SK-N-SH treated with all-trans-retinoic acid at 6 μM for 48 hours (cell line): Measurements from ENCODE around the gene C3orf52.

Experiments used
- ATAC-seq: fragments of 200-7000 bp; cut with Tn5 transposase; 3 replicates; pipeline ENCODE4 v1.9.1; 2020; ENCODE audit warnings: mild to moderate bottlenecking, moderate library complexity
- ARNTL ChIP-seq: fragments of 450-650 bp; formaldehyde crosslinking; IDR thresholded peaks from 2 replicates; pipeline ENCODE4 v1.5.0; 2020; ENCODE audit warnings: low read depth, mild to moderate bottlenecking, moderate library complexity, borderline replicate concordance
- BACH2 ChIP-seq: fragments of 250-450 bp; sonication (Bioruptor Pico); IDR thresholded peaks from 2 replicates; pipeline ENCODE4 v1.9.0; 2021; ENCODE audit warnings: mild to moderate bottlenecking, borderline replicate concordance
- CSDC2 ChIP-seq: fragments of 250-450 bp; sonication (Bioruptor Pico); IDR thresholded peaks from 2 replicates; pipeline ENCODE4 v1.5.0; 2020; ENCODE audit warnings: mild to moderate bottlenecking, moderate library complexity
- ESRRG ChIP-seq: fragments of 250-450 bp; sonication (Bioruptor Pico); IDR thresholded peaks from 2 replicates; pipeline ENCODE4 v1.6.1; 2021; ENCODE audit warnings: mild to moderate bottlenecking
- ISL1 ChIP-seq: fragments of 250-450 bp; sonication (Bioruptor Pico); IDR thresholded peaks from 2 replicates; pipeline ENCODE4 v2.1.2; 2022; ENCODE audit warnings: mild to moderate bottlenecking, moderate library complexity
- OSR1 ChIP-seq: fragments of 250-450 bp; sonication (Bioruptor Pico); IDR thresholded peaks from 2 replicates; pipeline ENCODE4 v1.8.0; 2022; ENCODE audit warnings: moderate library complexity, mild to moderate bottlenecking, inconsistent platforms
- SNAI2 ChIP-seq: fragments of 250-450 bp; sonication (Bioruptor Pico); IDR thresholded peaks from 2 replicates; pipeline ENCODE4 v1.5.0; 2020; ENCODE audit warnings: mild to moderate bottlenecking, moderate library complexity
- ZC3H10 ChIP-seq: fragments of 250-450 bp; sonication (Bioruptor Pico); IDR thresholded peaks from 2 replicates; pipeline ENCODE4 v1.5.1; 2021; ENCODE audit warnings: mild to moderate bottlenecking, moderate library complexity
- ZFP30 ChIP-seq: fragments of 450-650 bp; formaldehyde crosslinking; IDR thresholded peaks from 2 replicates; pipeline ENCODE4 v1.5.0; 2022; ENCODE audit warnings: mild to moderate bottlenecking, moderate library complexity
- ZNF565 ChIP-seq: fragments of 450-650 bp; formaldehyde crosslinking; conservative IDR thresholded peaks from 2 replicates; pipeline ENCODE4 v1.5.0; 2020; ENCODE audit warnings: low read depth, mild to moderate bottlenecking, moderate library complexity
- TF ChIP-seq, protein P1 (sequence below): fragments of 250-450 bp; sonication (Bioruptor Pico); IDR thresholded peaks from 2 replicates; pipeline ENCODE4 v1.8.0; 2021; ENCODE audit warnings: low read depth, mild to moderate bottlenecking, moderate library complexity, borderline replicate concordance
- TF ChIP-seq, protein P2 (sequence below): fragments of 250-450 bp; sonication (Bioruptor Pico); IDR thresholded peaks from 2 replicates; pipeline ENCODE4 v1.8.0; 2020; ENCODE audit warnings: mild to moderate bottlenecking, moderate library complexity, borderline replicate concordance
- TF ChIP-seq, protein P3 (sequence below): fragments of 250-450 bp; sonication (Bioruptor Pico); IDR thresholded peaks from 2 replicates; pipeline ENCODE4 v1.5.1; 2021; ENCODE audit warnings: mild to moderate bottlenecking, moderate library complexity
- TF ChIP-seq, protein P4 (sequence below): fragments of 250-450 bp; sonication (Bioruptor Pico); IDR thresholded peaks from 2 replicates; pipeline ENCODE4 v1.5.0; 2020; ENCODE audit warnings: mild to moderate bottlenecking, moderate library complexity
- TF ChIP-seq, protein P5 (sequence below): fragments of 250-450 bp; sonication (Bioruptor Pico); IDR thresholded peaks from 2 replicates; pipeline ENCODE4 v1.5.1; 2020; ENCODE audit warnings: low read depth, mild to moderate bottlenecking, moderate library complexity

The C3orf52 gene

DNA sequence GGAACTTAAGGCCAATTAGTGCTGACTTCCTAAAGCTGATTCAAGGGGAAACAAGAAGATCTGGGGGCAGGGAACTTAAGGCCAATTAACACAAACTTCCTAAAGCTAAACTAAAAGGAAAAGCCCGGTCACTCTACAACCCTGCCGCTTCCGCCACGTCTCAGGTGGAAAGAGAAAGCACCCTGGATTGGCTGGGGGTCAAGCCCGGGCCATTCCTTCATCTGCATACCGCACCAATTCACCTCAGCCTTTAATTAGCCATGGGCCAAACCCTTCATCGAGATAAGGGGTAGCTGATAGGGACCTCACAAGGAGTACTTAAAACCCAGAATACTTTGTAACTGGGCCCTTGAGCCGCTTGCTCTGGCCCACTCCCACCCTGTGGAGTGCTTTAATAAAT is 37.3 kb upstream of the C3orf52 start (continued):
- TF ChIP-seq, protein P1, sequence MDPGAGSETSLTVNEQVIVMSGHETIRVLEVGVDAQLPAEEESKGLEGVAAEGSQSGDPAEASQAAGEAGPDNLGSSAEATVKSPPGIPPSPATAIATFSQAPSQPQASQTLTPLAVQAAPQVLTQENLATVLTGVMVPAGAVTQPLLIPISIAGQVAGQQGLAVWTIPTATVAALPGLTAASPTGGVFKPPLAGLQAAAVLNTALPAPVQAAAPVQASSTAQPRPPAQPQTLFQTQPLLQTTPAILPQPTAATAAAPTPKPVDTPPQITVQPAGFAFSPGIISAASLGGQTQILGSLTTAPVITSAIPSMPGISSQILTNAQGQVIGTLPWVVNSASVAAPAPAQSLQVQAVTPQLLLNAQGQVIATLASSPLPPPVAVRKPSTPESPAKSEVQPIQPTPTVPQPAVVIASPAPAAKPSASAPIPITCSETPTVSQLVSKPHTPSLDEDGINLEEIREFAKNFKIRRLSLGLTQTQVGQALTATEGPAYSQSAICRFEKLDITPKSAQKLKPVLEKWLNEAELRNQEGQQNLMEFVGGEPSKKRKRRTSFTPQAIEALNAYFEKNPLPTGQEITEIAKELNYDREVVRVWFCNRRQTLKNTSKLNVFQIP (CRISPR knock-in tag), result no peak
- no peak for TF ChIP-seq BACH2
- TF ChIP-seq, protein P2, sequence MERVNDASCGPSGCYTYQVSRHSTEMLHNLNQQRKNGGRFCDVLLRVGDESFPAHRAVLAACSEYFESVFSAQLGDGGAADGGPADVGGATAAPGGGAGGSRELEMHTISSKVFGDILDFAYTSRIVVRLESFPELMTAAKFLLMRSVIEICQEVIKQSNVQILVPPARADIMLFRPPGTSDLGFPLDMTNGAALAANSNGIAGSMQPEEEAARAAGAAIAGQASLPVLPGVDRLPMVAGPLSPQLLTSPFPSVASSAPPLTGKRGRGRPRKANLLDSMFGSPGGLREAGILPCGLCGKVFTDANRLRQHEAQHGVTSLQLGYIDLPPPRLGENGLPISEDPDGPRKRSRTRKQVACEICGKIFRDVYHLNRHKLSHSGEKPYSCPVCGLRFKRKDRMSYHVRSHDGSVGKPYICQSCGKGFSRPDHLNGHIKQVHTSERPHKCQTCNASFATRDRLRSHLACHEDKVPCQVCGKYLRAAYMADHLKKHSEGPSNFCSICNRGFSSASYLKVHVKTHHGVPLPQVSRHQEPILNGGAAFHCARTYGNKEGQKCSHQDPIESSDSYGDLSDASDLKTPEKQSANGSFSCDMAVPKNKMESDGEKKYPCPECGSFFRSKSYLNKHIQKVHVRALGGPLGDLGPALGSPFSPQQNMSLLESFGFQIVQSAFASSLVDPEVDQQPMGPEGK (CRISPR knock-in tag), result no peak
- no peak for TF ChIP-seq ESRRG (CRISPR knock-in tag)

DNA sequence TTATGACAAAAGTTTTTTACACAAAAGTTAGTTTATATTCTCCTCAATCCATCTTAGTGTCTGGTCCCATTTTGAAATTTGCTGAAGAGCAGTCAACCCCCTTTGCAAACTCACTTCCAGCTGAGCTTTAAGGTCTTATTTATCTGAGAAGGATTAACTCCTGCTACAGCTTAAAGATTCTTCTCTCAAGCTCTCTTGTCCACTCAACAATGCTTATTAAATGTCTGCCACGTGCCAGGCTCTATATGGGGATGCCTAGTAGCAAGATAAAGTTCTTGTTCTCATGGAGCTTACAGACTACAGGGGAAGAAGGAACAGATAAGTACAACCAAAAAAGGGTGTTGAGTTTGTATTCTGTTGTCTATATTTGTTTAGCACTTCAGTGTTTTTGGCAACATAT is 33.0 kb upstream of the C3orf52 start:
- ATAC-seq, result no peak
- TF ChIP-seq, protein P3, sequence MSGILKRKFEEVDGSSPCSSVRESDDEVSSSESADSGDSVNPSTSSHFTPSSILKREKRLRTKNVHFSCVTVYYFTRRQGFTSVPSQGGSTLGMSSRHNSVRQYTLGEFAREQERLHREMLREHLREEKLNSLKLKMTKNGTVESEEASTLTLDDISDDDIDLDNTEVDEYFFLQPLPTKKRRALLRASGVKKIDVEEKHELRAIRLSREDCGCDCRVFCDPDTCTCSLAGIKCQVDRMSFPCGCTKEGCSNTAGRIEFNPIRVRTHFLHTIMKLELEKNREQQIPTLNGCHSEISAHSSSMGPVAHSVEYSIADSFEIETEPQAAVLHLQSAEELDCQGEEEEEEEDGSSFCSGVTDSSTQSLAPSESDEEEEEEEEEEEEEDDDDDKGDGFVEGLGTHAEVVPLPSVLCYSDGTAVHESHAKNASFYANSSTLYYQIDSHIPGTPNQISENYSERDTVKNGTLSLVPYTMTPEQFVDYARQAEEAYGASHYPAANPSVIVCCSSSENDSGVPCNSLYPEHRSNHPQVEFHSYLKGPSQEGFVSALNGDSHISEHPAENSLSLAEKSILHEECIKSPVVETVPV, result no peak
- TF ChIP-seq, protein P1 (CRISPR knock-in tag), result no peak

DNA sequence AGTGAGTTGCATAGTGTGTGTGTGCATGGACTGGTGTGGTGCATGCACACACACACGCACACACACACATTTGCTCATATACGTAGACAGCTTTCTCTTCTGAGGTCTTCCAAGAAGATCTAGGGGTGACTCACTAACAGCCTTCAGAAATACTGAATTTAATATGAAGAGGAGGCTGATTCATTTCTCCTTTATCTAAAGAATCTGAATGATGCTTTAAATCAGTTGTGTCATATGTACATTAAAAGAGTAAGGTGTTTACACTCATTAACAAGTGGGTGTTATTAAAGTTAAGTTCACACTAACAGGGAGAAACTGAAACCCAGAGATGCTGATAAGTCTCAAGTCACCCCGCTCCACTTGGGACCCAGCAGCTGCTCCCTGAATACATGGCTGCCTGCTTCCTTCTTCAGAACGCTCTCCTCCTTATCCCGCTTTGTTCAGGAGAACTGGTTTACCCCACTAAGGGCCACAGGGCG is 29.7 kb upstream of the C3orf52 start:
- TF ChIP-seq CSDC2 (CRISPR knock-in tag) (no peak), OSR1 (CRISPR knock-in tag) (no peak), ESRRG (CRISPR knock-in tag) (no peak), ZNF565 (CRISPR knock-in tag) (no peak)
- TF ChIP-seq, protein P3, result no peak
- TF ChIP-seq, protein P4, sequence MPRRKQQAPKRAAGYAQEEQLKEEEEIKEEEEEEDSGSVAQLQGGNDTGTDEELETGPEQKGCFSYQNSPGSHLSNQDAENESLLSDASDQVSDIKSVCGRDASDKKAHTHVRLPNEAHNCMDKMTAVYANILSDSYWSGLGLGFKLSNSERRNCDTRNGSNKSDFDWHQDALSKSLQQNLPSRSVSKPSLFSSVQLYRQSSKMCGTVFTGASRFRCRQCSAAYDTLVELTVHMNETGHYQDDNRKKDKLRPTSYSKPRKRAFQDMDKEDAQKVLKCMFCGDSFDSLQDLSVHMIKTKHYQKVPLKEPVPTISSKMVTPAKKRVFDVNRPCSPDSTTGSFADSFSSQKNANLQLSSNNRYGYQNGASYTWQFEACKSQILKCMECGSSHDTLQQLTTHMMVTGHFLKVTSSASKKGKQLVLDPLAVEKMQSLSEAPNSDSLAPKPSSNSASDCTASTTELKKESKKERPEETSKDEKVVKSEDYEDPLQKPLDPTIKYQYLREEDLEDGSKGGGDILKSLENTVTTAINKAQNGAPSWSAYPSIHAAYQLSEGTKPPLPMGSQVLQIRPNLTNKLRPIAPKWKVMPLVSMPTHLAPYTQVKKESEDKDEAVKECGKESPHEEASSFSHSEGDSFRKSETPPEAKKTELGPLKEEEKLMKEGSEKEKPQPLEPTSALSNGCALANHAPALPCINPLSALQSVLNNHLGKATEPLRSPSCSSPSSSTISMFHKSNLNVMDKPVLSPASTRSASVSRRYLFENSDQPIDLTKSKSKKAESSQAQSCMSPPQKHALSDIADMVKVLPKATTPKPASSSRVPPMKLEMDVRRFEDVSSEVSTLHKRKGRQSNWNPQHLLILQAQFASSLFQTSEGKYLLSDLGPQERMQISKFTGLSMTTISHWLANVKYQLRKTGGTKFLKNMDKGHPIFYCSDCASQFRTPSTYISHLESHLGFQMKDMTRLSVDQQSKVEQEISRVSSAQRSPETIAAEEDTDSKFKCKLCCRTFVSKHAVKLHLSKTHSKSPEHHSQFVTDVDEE, result no peak
- TF ChIP-seq, protein P5, sequence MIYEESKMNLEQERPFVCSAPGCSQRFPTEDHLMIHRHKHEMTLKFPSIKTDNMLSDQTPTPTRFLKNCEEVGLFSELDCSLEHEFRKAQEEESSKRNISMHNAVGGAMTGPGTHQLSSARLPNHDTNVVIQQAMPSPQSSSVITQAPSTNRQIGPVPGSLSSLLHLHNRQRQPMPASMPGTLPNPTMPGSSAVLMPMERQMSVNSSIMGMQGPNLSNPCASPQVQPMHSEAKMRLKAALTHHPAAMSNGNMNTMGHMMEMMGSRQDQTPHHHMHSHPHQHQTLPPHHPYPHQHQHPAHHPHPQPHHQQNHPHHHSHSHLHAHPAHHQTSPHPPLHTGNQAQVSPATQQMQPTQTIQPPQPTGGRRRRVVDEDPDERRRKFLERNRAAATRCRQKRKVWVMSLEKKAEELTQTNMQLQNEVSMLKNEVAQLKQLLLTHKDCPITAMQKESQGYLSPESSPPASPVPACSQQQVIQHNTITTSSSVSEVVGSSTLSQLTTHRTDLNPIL (CRISPR knock-in tag), result no peak
- peak; percentile 79 for ATAC-seq

DNA sequence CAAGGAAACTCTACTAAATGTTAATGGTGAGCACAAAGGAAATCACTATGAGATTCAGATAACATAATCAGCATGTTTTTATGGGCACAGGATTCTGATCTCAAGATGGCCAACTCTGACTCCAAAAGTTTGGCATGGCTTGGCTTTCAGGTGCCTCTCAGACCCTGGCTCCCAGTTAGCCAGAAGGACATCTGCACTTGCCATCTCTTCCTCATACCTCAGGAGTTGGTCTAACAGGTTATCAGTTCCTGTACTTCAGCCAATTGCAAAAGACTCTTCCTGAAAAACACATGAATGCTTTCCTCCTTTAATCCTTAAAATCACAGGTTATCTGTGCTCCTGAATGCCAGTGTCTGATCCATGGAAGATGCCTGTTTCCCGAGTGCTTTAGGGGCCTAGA is 26.7 kb upstream of the C3orf52 start:
- no peak for ATAC-seq
- TF ChIP-seq, protein P4, result no peak
- no peak for TF ChIP-seq ZNF565 (CRISPR knock-in tag)
- no peak for TF ChIP-seq ZC3H10
- TF ChIP-seq ZFP30 (CRISPR knock-in tag), result no peak
- no peak for TF ChIP-seq ISL1 (CRISPR knock-in tag)
- TF ChIP-seq BACH2, result no peak
- TF ChIP-seq ARNTL (CRISPR knock-in tag), result no peak
- TF ChIP-seq, protein P1 (CRISPR knock-in tag), result no peak
- TF ChIP-seq OSR1 (CRISPR knock-in tag), result no peak
- TF ChIP-seq, protein P5 (CRISPR knock-in tag), result no peak
- TF ChIP-seq SNAI2 (CRISPR knock-in tag), result no peak
